Nephron progenitor cell (in vitro differentiated cells): ENCODE results near the gene QSOX1.
A peak's percentile ranks its signal among the peaks of the same experiment; 100 is the strongest.

Source experiments
- DNase-seq: peaks from one replicate; pipeline ENCODE4 v3.0.0; 2021
- H3K27ac Mint-ChIP-seq: 2 replicates; pipeline ENCODE4 v1.8.0; 2021; ENCODE audit warnings: mild to moderate bottlenecking, moderate library complexity, mixed read lengths
- H3K27me3 Mint-ChIP-seq: 2 replicates; pipeline ENCODE4 v1.8.0; 2021; ENCODE audit warnings: mild to moderate bottlenecking, low read depth, mixed read lengths; ENCODE audit not compliant: poor library complexity
- H3K36me3 Mint-ChIP-seq: 2 replicates; pipeline ENCODE4 v1.8.0; 2021; ENCODE audit warnings: low read depth, mixed read lengths
- H3K4me1 Mint-ChIP-seq: 2 replicates; pipeline ENCODE4 v1.8.0; 2021; ENCODE audit warnings: mixed read lengths
- H3K4me3 Mint-ChIP-seq: 2 replicates; pipeline ENCODE4 v1.8.0; 2021; ENCODE audit warnings: mild to moderate bottlenecking, moderate library complexity, mixed read lengths
- H3K9me3 Mint-ChIP-seq: 2 replicates; pipeline ENCODE4 v1.8.0; 2021; ENCODE audit warnings: mild to moderate bottlenecking, moderate library complexity, mixed read lengths
- CTCF ChIP-seq: fragments of 200-600 bp; sonication (generic); IDR thresholded peaks from 2 replicates; pipeline ENCODE4 v1.5.0; 2021; ENCODE audit warnings: antibody characterized with exemption

The QSOX1 gene

GRCh38 chr1:180211156-180211859, 56.6 kb downstream of the QSOX1 start:
- Mint-ChIP-seq H3K27ac (no peak overlapping the region), H3K4me3 (peak overlapping the region; percentile 13), H3K36me3 (no peaks in the 10 kb centered on the region), H3K27me3 (peaks cover 53% of the 10 kb centered on the region), H3K9me3 (no peaks in the 10 kb centered on the region), H3K4me1 (peaks cover 19% of the 10 kb centered on the region)
- TF ChIP-seq CTCF = no peak
- DNase-seq = no peak

GRCh38 chr1:180211860-180212229, 57.2 kb downstream of the QSOX1 start:
- no peak for TF ChIP-seq CTCF
- Mint-ChIP-seq H3K27ac (no peak overlapping the region), H3K4me1 (peaks cover 19% of the 10 kb centered on the region), H3K36me3 (no peaks in the 10 kb centered on the region), H3K4me3 (peak overlapping the region; percentile 13), H3K9me3 (peaks cover 4% of the 10 kb centered on the region), H3K27me3 (peaks cover 55% of the 10 kb centered on the region)
- no peak for DNase-seq

- H3K4me3 Mint-ChIP-seq = no peak overlapping the region
- peaks cover 47% of the 10 kb centered on the region for H3K27me3 Mint-ChIP-seq
- peaks cover 20% of the 10 kb centered on the region for H3K4me1 Mint-ChIP-seq
- TF ChIP-seq CTCF = no peak
- H3K9me3 Mint-ChIP-seq = peaks cover 8% of the 10 kb centered on the region
- no peaks in the 10 kb centered on the region for H3K36me3 Mint-ChIP-seq
- H3K27ac Mint-ChIP-seq = no peak overlapping the region
- peak; percentile 34 for DNase-seq
Measured at GRCh38 chr1:180213401-180214170, 58.9 kb downstream of the QSOX1 start.

- Mint-ChIP-seq H3K27me3 (peaks cover 46% of the 10 kb centered on the region), H3K27ac (no peak overlapping the region), H3K4me1 (peaks cover 26% of the 10 kb centered on the region), H3K36me3 (no peaks in the 10 kb centered on the region), H3K4me3 (no peak overlapping the region), H3K9me3 (peaks cover 8% of the 10 kb centered on the region)
- no peak for TF ChIP-seq CTCF
- DNase-seq = no peak
Measured at GRCh38 chr1:180215856-180216625, 61.4 kb downstream of the QSOX1 start.

- H3K27me3 Mint-ChIP-seq = peaks cover 50% of the 10 kb centered on the region
- TF ChIP-seq CTCF = no peak
- H3K4me3 Mint-ChIP-seq = no peak overlapping the region
- H3K27ac Mint-ChIP-seq = no peak overlapping the region
- DNase-seq = no peak
- H3K9me3 Mint-ChIP-seq = peaks cover 8% of the 10 kb centered on the region
- no peaks in the 10 kb centered on the region for H3K36me3 Mint-ChIP-seq
- peaks cover 18% of the 10 kb centered on the region for H3K4me1 Mint-ChIP-seq
Measured at GRCh38 chr1:180217006-180217405, 62.3 kb downstream of the QSOX1 start.
